Measurements from ENCODE around the gene DNAJC5G. TPM values are rescaled to one million over a fixed set of nuclear protein-coding genes. Genes with fewer than 3 reads are reported as not detected.

The DNAJC5G gene
- polyA plus RNA-seq, 3 donors = not detected

GRCh38 chr2:27245626-27246025, 29.6 kb upstream of the DNAJC5G start:
- H3K27me3 ChIP-seq (ENCODE audit: control insufficient read depth in 2 of 2, insufficient read depth in 2 of 2, low read length in 2 of 2) = peaks cover 0 to 2% of the 10 kb centered on the region in 2 donors
- H4K20me1 ChIP-seq (ENCODE audit: insufficient read depth, low read length) = no peaks in the 10 kb centered on the region
- H3K4me1 ChIP-seq (ENCODE audit: control insufficient read depth in 1 of 2, insufficient read depth in 2 of 2, low read length in 2 of 2) = no peaks in the 10 kb centered on the region
- H3K4me2 ChIP-seq (replicated peaks; ENCODE audit: extremely low read depth, low read length, poor library complexity, severe bottlenecking) = no peak overlapping the region
- Mint-ChIP-seq H3K27me3 (ENCODE audit: low read depth in 3 of 3) (peaks cover 2 to 16% (median 7%) of the 10 kb centered on the region in 3 donors), H3K4me3 (no peak overlapping the region), H3K9me3 (no peaks in the 10 kb centered on the region), H3K4me1 (peaks cover 3% of the 10 kb centered on the region), H3K27ac (no peak overlapping the region), H3K36me3 (peaks cover 38 to 43% of the 10 kb centered on the region in 2 donors)
- WGBS (ENCODE audit: insufficient coverage) = no CpG with 5 or more reads among the region's 4 CpGs
- no peak overlapping the region for H3K4me3 ChIP-seq (replicated peaks in 1 of 3; ENCODE audit: low read depth in 2 of 3, low read length in 3 of 3)
- H3K79me2 ChIP-seq (ENCODE audit: insufficient read depth, low read length) = no peaks in the 10 kb centered on the region
- H3K9ac ChIP-seq (ENCODE audit: insufficient read depth, low read length, poor library complexity, severe bottlenecking) = no peak overlapping the region
- DNase-seq = no peak
- H3K9me3 ChIP-seq (replicated peaks in 1 of 2; ENCODE audit: control insufficient read depth in 1 of 2, insufficient read depth in 1 of 2, low read length in 2 of 2) = no peaks in the 10 kb centered on the region
- peaks cover 39 to 45% of the 10 kb centered on the region in 2 donors for H3K36me3 ChIP-seq (replicated peaks in 1 of 2; ENCODE audit: control insufficient read depth in 1 of 2, insufficient read depth in 2 of 2, low read length in 2 of 2)
- no peak for TF ChIP-seq CTCF (IDR thresholded peaks at IDR 0.05)
- intact Hi-C loops (cut with micrococcal nuclease) = no loop called here
- H2AFZ ChIP-seq (ENCODE audit: insufficient read depth, low read depth, low read length, poor library complexity, severe bottlenecking) = no peak overlapping the region
- H3K27ac ChIP-seq (ENCODE audit: low read depth in 1 of 2, low read length in 2 of 2) = no peak overlapping the region

- H3K4me3 ChIP-seq (replicated peaks in 1 of 3; ENCODE audit: low read depth in 2 of 3, low read length in 3 of 3) = no peak overlapping the region
- Mint-ChIP-seq H3K9me3 (no peaks in the 10 kb centered on the region), H3K4me1 (peaks cover 3% of the 10 kb centered on the region), H3K4me3 (no peak overlapping the region), H3K36me3 (peaks cover 15 to 20% of the 10 kb centered on the region in 2 donors), H3K27me3 (ENCODE audit: low read depth in 3 of 3) (peaks cover 8 to 29% (median 16%) of the 10 kb centered on the region in 3 donors), H3K27ac (peak overlapping the region in 1 of 7 donors; percentile 30)
- no peak overlapping the region for H3K9ac ChIP-seq (ENCODE audit: insufficient read depth, low read length, poor library complexity, severe bottlenecking)
- H3K36me3 ChIP-seq (replicated peaks in 1 of 2; ENCODE audit: control insufficient read depth in 1 of 2, insufficient read depth in 2 of 2, low read length in 2 of 2) = peaks cover 16 to 22% of the 10 kb centered on the region in 2 donors
- H3K27ac ChIP-seq (ENCODE audit: low read depth in 1 of 2, low read length in 2 of 2) = no peak overlapping the region
- H4K20me1 ChIP-seq (ENCODE audit: insufficient read depth, low read length) = no peaks in the 10 kb centered on the region
- H2AFZ ChIP-seq (ENCODE audit: insufficient read depth, low read depth, low read length, poor library complexity, severe bottlenecking) = no peak overlapping the region
- no peaks in the 10 kb centered on the region for H3K4me1 ChIP-seq (ENCODE audit: control insufficient read depth in 1 of 2, insufficient read depth in 2 of 2, low read length in 2 of 2)
- H3K9me3 ChIP-seq (replicated peaks in 1 of 2; ENCODE audit: control insufficient read depth in 1 of 2, insufficient read depth in 1 of 2, low read length in 2 of 2) = no peaks in the 10 kb centered on the region
- WGBS (ENCODE audit: insufficient coverage) = 91% methylated on average over 3 of the region's 4 CpGs
- TF ChIP-seq CTCF (IDR thresholded peaks at IDR 0.05) = no peak
- peaks cover 0 to 4% of the 10 kb centered on the region in 2 donors for H3K27me3 ChIP-seq (ENCODE audit: control insufficient read depth in 2 of 2, insufficient read depth in 2 of 2, low read length in 2 of 2)
- intact Hi-C loops (cut with micrococcal nuclease) = no loop called here
- no peaks in the 10 kb centered on the region for H3K79me2 ChIP-seq (ENCODE audit: insufficient read depth, low read length)
- no peak overlapping the region for H3K4me2 ChIP-seq (replicated peaks; ENCODE audit: extremely low read depth, low read length, poor library complexity, severe bottlenecking)
- DNase-seq = no peak
Observed at GRCh38 chr2:27247893-27248292, 27.3 kb upstream of the DNAJC5G start.

Data from CD14-positive monocyte (primary cell).